GM19043 (cell line): ENCODE results near the gene GRM7.
"Not testable (repeated sequence)": the region's sequence is repeated elsewhere in the genome, so short reads cannot be mapped to it uniquely, and the experiment has no call there.

Source experiments
- ATAC-seq: cut with Tn5 transposase; IDR thresholded peaks from one replicate; pipeline ENCODE4 v1.9.1; 2021; ENCODE audit warnings: low read depth; ENCODE audit not compliant: unreplicated experiment

GRM7 gene

DNA sequence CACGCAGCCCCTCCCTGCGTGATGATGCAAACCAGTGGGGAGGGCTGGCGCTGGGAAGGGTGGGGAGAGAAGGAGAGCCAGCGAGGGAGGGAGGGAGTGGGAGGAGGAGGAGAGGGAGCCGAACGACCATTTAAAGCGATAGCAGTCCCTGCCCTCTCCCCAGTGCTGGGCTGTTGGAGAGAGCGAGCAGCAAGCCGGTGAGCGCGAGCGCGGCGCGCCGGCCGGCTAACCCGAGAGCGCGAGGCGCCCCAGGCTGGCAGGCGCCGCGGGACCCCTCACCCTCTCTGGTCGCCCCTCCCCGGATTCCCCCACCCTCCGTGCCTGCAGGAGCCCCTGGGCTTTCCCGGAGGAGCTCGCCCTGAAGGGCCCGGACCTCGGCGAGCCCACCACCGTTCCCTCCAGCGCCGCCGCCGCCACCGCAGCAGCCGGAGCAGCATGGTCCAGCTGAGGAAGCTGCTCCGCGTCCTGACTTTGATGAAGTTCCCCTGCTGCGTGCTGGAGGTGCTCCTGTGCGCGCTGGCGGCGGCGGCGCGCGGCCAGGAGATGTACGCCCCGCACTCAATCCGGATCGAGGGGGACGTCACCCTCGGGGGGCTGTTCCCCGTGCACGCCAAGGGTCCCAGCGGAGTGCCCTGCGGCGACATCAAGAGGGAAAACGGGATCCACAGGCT lies at the start of gene GRM7:
TSS of gene GRM7 (plus strand) at position 162 of the 671 bp plus-strand sequence.
- no peak for ATAC-seq

DNA sequence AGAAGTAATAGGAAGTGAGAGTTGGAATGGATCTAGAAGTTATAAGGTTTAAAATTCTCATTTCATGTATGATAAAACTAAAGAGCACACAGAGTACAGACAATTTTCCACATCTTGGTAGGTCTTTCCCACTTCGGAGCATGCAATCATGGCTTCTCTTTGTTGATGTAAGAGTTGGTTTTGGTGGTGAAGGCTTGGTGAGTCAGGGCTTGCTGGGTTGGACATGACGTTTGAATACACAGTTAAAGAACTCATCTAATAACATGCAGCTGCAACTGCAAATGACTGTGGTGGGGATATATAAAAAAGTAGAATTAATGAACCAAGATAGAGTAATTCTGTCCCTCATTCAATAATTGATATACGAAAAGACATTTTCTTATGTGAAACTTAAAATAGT lies 39.5 kb upstream of the GRM7 start:
- no peak for ATAC-seq

DNA sequence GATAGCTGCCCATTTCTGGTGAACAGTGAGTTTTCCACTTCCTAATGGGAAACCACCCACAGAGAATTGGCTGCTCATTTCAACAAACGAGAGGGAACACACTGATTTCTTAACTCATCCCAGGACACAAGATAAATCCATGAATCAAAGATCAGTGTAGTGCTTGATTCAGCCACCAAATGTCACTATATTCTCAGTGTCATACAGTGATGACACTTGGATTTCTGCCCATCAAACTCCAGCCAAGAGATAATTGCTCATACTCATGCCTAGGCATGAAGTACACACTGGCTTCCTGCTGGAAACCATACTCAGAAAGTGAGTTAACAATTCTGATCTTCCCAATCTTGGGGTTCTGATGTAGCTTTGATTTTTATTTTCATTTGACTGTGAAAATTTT lies 35.4 kb upstream of the GRM7 start:
- ATAC-seq, result no peak

DNA sequence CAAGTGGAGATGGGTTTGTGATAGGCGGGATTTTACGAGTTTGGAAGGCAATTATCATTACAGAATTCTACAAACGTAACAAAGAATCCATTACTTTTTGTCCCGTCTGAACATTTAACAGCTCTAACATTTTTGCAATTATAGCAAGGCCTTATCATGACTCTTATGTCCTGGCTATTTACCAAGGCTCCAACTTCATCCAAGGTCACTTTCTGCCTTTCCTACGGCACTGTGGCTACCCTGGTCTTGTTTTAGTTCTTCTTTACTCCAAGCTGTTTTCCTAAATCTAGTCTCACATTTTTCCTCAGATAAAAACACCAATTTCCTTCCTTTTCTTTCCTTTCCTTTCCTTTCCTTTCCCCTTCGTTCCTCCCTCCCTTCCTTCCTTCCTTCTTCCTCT lies 33.5 kb upstream of the GRM7 start:
- ATAC-seq, result no peak

DNA sequence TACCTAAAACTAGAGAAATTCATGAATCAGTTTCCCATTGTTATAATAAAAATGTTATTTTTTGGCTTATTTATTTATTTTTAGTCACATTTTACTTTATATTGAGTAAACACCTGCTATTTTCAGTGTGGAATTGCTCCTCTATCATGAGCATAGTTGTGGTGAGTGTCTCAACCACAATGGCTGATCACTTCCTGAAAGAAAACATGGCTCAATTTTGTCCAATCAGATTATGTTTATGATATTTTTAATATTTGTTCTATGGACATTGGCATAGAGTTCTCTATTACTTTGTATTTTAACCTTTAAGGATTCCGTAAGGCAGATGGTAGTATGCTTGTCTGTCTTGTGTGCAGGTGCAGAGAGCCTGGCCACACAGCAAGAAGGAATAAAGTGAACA lies 16.2 kb upstream of the GRM7 start:
- ATAC-seq, result no peak

DNA sequence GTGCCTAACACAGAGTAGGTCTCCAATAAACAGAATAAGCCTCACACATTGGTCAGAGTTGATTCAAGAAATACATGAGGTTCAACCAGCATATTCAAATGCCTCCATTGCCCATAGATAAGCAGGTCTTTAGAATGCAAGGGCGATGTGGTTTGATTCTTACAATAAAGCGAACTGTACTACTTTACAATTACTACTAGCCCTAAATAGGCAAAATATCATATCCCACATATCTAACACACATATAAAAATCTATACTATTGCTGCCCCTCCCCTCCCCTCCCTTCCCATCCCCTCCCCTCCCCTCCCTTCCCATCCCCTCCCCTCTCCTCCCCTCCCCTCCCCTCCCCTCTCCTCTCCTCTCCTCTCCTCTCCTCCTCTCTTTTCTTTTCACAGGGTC lies 6.7 kb upstream of the GRM7 start:
- no peak for ATAC-seq

DNA sequence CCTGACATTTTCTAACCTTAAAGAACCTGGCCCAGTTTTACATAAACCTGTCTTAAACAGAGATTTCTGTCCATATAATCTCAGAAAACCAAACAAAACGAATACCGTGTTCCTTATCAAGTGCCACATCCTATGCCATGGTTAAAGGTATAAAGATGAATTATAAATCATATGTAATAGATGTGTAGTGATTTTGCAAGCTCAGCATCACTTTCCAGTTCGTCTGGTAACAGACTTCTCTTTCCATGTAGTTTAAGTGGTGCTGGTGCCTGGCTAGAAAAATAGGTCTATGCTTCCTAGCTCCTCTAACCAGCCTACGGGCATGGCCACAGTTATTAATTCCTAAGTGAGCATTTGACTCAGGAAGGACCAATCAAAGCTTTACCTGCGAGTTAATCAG lies 3.4 kb upstream of the GRM7 start:
- no peak for ATAC-seq

DNA sequence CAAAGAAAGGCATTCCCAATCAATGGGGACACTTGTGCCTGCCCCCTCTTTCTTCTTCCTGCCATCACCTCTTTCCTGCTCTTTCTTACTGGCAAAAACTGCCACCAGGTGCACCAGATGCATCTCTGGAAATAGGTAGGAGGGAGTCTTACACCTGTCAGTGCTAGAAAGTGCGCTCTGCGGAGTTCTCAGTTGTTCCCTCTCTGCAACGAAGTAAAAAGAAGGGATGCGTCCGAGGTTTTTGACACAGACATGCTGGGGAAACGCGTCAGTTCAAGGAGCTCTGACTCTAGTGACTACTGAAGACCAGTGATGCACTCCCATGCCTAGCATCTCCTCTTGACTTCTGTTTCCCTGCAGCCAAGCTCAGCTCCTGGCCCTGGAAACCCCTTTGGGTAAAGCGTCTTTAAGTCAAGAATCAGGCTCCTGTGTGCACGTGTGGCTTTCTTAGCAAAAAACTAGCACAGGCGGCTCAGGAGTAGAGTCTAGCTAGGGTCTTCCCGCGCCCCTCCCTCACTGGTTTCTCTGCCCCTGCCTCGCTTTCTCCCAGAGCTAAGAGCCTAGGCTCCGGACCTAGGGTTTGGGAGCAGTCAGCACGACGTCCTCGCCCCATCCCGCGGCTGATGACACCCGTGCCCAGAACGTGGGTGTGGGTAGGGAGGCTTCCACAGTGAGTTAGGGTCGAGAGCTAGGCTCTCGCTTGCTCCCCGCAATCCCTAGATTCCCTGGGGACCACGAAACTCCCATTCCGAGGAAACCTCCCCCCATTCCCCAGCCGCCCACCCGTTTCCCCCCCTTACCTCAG lies 564 bp upstream of the GRM7 start:
- ATAC-seq, result no peak

DNA sequence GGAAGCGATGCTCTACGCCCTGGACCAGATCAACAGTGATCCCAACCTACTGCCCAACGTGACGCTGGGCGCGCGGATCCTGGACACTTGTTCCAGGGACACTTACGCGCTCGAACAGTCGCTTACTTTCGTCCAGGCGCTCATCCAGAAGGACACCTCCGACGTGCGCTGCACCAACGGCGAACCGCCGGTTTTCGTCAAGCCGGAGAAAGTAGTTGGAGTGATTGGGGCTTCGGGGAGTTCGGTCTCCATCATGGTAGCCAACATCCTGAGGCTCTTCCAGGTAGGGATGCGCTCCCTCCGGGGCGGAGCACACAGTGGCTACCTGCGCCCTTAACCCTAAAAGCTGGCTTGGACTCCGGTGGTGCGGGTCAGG lies 698 bp downstream of the GRM7 start:
- no peak for ATAC-seq

DNA sequence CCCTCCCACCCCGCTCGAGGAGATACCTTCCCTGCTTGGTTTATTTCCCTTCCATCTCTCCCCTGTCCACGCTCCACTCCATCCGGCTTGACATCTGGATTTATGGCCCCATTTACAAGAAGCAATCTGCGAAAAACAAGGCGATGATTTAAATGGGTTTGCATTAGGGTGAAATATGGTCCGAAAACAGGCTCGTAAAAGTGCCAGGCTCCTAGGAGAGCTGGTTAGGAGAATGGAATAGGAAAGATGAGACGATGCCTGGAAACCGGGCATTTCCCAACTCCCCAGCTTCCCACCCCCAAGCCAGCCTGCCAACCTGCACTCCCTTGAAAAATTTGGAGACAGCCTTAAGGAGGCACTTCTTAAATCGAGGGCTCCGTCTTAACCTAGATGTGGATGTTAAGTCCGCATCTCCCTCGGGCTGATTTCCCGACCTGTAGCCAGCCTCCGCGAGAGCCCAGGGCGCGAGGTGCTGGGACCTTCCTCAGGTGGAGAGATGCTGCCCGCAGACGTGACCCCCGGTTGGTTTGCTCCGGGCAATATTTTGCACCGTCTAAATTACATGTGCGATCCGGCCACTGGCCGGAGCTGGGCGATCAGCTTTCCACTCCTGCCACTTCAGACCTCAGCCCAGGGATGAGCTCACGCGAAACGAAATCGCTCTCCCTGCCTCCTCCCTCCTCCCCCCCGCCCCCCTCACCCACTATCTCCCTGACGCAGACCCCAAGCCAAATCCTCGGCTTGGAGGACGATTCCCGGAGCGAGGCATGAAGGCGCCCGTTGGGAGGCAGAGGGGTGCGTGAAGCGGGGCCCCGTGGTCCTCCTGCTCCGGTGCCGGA lies 1.3 kb downstream of the GRM7 start:
- ATAC-seq, result no peak

DNA sequence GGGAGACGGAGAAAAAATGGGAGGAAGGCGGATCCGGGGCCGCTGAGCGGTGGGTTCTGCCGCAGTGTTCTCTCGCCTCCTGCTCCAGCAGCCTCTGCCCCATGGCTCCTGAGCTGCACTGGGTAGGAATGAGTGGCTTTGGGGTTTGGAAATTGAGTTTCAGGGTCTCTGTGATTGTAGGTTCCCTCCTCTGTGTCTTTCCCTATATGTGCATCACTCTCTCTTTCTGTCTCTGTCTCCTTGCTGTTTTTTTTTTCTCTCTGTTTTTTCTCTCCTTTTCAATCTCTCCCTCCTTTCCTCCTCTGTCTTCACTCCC lies 1.9 kb downstream of the GRM7 start:
- ATAC-seq, result no peak

DNA sequence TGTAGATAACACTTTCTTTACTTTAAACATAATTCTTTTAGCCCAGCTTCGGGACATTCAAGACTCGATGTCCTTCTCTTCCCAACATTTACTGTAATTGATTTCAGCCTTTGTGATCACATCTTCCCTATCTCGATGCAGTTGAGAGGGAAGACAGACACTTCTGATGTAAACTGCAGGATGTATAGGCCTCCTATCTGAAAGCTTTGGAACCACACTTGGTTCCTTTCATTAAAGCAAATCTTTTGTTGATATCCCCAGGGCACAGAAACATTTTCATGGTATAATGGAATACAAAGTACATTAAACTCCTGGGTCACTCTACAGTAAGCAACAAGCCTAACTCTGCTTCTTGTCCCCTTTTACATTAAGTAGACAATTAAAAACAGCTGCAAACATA lies 6.4 kb downstream of the GRM7 start:
- ATAC-seq, result no peak

DNA sequence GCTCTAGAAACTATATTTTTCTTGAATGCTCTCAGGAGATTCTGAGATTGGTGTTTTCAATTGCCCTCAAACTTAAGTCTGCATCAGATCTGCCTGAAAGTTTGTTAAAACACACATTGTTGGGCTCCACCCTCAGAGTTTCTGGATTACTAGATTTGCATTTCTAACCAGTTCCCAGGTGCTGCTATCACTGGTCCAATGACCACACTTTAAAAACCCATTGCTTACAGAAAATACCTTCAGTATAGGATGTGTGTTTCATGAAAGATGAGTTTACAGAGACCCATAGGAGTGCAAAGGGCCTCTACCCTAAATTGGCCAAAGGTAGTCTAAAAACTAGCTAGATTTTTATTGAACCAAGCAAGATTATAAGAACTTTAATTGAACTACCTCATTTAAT lies 17.8 kb downstream of the GRM7 start:
- no peak for ATAC-seq

DNA sequence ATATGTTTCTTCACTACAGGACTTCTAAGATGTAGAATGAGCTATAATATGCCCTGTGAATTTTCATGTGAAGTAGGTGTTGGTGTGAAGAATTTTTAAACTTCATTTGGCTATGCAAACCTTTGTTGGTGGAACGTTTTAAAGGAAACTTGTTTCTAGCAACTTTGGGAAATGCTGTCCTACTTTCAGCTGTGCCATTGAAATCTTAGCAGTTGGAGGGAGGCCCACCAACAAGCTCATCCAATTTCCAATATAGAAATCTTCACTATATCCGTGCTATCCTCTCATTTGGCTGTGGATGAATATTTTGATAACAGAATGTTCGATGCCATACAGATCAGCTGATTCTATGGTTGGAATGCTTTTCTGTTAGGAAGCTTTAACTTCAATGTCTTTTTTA lies 51.3 kb downstream of the GRM7 start:
- ATAC-seq, result no peak

DNA sequence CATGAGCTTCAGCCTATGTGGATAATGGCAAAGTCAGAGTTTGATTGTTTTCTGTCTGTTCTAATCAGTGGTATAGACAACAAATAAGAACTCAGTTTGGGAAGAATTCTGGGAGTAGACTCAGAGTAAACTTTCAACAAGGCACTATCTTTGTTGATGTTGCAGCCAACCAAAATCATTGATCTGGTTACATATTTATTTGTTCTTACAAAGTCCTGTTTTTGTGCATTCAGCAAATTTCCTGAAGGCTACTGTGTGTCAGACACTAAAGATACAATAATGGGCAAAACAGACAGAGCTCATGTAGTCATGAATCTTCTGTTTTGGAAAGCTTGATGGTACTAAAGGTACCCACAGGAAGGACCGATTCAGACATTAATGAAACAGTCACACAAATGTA lies 55.0 kb downstream of the GRM7 start:
- no peak for ATAC-seq

DNA sequence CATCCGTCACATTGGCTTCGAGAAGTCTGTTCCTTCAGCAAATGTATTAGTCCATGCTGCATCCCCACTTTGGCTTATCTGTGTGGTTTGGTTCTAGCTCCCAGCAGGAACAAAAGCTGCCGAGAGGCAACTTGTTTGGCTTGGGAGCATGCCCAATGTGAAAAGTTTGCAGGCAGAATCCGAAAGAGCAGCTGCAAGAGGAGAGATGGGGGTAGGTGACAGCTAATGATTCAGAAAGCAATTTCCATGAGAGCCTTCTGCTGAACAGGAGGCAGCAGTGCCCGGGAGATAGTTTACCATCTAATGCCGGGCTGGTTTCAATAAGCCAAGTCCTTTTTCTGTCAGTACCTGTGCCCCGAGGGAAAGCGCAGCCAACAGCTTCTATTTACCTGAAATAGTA lies 60.2 kb downstream of the GRM7 start:
- no peak for ATAC-seq

DNA sequence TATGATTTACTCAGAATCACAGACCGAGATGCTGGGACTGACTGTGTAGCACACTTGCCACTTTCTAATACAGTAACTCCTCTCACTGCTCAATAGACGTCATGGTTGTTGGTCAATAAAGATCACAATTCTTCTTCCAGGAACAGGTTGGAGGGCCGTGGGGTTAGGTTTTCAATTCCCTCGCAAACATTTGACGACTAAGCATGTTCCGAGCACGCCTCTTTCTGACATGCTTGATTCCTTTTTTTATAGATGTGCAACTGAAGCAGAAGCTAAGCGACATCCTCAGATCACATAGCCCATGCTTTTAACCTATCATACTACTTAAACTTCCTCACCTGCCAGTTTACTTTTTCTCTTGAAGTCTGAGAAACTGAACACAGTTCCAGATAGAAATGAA lies 61.0 kb downstream of the GRM7 start:
- ATAC-seq, result no peak

DNA sequence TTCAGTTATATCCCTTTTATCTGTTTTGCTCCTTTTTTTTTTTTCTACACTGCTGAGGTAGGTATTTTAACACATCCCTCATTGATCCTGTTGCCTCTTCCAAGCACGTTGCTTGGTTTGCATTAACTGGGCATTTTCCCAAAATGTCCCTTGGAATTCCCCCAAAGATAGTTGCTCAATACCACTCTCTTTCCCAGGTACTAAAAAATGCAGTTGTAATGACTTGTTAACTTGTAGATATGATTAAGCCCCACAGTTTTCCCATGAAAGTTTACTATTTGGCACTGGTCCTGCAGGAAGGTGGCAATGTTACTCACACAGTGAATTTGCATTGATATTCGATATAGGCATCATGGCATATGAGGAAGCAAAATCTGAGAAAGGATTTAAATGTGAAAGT lies 67.1 kb downstream of the GRM7 start:
- ATAC-seq, result no peak

DNA sequence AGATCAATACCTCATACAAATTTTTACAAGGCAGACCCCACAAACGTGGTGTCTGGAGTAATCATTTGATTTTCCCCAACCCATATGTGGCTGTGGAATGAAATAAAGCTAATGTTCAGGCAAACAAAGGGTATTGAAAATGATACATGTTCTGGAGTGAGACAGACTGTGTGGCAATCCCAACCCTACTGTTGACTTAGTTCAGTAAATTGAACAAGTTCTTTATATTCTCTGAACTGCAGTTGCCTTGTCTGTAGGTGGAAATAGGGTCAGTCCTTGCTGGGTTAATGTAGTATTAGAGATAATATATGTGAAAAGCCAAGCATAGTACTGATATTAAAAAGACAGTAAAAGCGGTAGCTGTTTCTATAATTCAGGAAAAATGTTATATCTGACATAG lies 69.0 kb downstream of the GRM7 start:
- ATAC-seq, result no peak

DNA sequence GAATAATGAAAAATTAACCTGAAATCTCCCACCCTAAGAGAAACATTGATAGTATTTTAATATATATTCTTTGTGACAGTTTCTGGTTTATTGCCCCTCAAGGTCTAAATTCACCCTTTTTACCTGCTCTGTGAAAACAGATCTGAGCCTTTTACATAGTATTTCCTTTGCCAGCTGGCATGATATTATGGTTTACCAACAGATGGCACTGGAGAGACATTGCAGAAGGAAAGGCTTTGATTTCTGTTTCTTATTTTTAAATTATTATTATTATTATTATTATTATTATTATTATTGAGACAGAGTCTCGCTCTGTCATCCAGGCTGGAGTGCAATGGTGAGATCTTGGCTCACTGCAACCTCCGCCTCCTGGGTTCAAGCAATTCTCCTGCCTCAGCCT lies 74.5 kb downstream of the GRM7 start:
- not testable (repeated sequence) for ATAC-seq

DNA sequence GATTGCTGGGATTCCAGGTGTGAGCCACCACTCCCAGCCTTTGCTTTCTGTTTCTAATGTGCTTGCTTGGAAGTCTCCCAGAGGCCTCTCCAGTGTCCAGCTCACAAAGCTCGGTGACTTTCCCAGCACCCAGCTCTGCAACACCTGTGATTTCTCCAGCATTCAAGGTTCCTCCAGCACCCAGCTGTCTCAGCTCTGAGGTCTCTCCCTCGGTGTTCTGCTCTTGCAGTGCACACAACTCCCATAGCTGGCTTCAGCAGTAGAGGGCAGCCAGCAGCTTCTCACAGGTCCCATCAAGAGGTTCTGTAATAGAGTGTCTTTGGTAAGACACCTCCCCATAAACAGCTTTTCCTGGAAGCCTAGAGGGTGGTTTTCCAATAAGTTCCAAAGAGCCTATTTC lies 75.1 kb downstream of the GRM7 start:
- no peak for ATAC-seq

DNA sequence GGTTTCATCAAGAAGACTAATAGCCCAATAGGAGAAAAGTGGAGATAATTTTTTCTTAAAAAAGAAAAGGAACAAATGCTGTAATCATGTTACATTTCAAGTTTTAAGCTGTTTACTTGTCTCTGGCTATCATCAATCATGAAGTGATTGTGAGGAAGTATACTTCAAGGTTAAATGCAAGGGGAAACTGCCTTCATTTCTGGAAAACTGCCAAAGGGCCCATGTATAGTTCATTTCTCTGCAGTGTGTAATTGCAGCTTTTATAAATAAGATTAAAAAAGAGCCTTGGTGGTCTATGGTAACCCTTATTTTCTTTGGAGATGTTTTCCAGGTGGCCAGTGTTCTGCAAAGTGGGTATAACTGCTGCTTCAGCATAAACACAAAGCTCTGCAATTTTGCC lies 101.9 kb downstream of the GRM7 start:
- ATAC-seq, result no peak
